Mucosa of gallbladder (tissue), 1 donor: ENCODE measurements around the gene SCGB2A2. TPM values are rescaled to one million over a fixed set of nuclear protein-coding genes. Genes with fewer than 3 reads are reported as not detected.

Source experiments
- DNase-seq: peaks from one replicate; pipeline ENCODE4 v3.0.0-alpha.2; 2020; ENCODE audit warnings: low spot score
- total RNA-seq: library from RNA; stranded (reverse); gene quantifications from one replicate; pipeline ENCODE4 v1.2.1, GENCODE V29; 2021
- donor health status: DM: no; HTN: no; CAD: no.

The SCGB2A2 gene
- total RNA-seq, 1 donor from 2014 or later = not detected

GRCh38 chr11:62306227-62306626 is 36.3 kb downstream of the SCGB2A2 start:
- DNase-seq = no peak

- no peak for DNase-seq
These were observed 38.0 kb downstream of the SCGB2A2 start for GRCh38 chr11:62307950-62308349.

DNA sequence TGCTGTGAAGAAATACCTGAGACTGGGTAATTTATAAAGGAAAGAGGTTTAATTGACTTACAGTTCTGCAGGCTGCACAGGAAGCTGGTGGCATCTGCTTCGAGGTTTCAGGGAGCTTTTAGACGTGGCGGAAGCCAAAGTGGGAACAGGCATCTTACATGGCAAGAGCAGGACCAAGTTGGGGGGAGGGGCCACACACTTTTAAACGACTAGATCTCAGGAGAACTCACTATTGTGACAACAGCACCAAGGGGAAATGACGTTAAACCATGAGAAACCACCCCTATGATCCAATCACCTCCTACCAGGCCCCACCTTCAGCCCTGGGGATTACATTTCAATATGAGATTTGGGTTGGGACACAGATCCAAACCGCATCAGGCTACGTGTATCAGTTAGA is 40.0 kb downstream of the SCGB2A2 start:
- no peak for DNase-seq

DNA sequence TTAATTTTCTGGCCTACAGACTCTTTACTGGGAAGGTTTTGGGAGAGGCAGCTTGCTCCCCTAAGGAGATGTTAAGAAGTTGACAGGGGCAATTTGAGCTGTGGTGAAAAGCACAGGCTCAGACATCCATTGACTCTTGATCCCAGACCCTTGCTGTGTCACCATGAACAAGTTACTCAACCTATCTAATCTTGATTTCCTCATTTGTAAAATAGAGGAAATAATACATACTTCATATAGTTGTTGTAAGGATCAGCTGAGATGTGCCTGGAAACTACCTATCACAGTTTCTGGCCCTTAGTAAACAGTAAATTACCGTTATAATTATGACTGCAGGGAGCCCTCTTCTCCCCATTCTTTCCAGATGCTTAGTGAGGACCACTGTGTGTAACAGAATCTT is 45.5 kb downstream of the SCGB2A2 start:
- DNase-seq = no peak

DNA sequence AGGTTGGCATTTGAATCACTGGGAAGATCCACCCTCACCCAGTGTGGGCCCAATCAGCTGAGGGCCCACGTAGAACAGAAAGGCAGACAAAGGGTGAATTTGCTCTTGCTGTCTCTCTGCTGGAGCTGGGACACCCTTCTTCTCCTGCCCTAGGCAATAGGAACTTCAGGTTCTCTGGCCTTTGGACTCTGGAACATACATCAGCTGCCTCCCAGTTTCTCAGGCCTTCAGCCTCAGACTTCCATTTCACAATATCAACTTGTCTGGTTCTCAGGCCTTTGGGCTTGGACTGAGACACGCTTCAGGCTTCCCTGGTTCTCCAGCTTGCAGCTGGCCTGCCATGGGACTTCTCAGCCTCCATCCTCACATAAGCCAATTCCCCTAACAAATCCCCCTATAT is 52.6 kb downstream of the SCGB2A2 start:
- peak; percentile 36 for DNase-seq

Other genes starting within 250 kb of the SCGB2A2 start
- gene INCENP, start 146.1 kb upstream of the SCGB2A2 start, total RNA-seq = 22.8 TPM
- gene SCGB1D1, start 79.9 kb upstream of the SCGB2A2 start, total RNA-seq = not detected
- 29.1 TPM for gene SCGB2A1, start 61.5 kb upstream of the SCGB2A2 start, total RNA-seq
- not detected for gene SCGB1D2, start 27.9 kb upstream of the SCGB2A2 start, total RNA-seq
- not detected for gene SCGB1D4, start 28.9 kb downstream of the SCGB2A2 start, total RNA-seq
- gene ASRGL1, start 67.3 kb downstream of the SCGB2A2 start, total RNA-seq = 110 TPM
- gene SCGB1A1, start 148.9 kb downstream of the SCGB2A2 start, total RNA-seq = 2.7 TPM